PC-3 (cell line): Measurements from ENCODE around the gene STARD3.

Experiments
- EZH2 ChIP-seq: fragments of 300-600 bp; sonication (generic); IDR thresholded peaks from one replicate; pipeline ENCODE4 v1.6.1; 2017; ENCODE audit warnings: antibody characterized with exemption, mild to moderate bottlenecking, low read length; ENCODE audit not compliant: unreplicated experiment
- EZH2phosphoT487 ChIP-seq: fragments of 300-600 bp; sonication (generic); IDR thresholded peaks from 2 replicates; pipeline ENCODE4 v1.6.1; 2018; ENCODE audit warnings: mild to moderate bottlenecking, antibody characterized with exemption, low read length, borderline replicate concordance
- TF ChIP-seq, protein P1 (sequence below): fragments of 300-600 bp; sonication (generic); conservative IDR thresholded peaks from 2 replicates; pipeline ENCODE4 v1.5.1; 2017; ENCODE audit warnings: antibody characterized with exemption, low read depth, mild to moderate bottlenecking, low read length

DNA sequence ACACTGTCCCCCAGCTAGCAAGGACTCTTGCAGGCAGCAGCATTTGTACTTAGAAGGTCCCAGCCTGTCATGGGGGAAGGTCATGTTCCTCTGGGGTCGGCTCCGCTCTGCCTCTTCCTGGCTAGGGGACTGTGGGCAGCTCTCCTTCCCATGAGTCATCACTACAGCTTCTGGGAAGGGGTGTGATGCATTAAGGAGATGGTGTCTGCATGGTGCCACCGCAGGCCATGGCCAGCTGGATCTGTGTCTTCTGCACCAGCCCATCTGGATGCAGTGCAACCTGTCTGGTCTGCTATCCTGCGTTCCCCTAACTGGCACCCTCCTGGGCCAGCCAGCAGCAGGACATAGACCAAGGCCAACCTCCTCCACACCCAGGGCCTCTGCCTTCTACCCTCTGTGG lies 6.3 kb downstream of the STARD3 start:
- TF ChIP-seq, protein P1, sequence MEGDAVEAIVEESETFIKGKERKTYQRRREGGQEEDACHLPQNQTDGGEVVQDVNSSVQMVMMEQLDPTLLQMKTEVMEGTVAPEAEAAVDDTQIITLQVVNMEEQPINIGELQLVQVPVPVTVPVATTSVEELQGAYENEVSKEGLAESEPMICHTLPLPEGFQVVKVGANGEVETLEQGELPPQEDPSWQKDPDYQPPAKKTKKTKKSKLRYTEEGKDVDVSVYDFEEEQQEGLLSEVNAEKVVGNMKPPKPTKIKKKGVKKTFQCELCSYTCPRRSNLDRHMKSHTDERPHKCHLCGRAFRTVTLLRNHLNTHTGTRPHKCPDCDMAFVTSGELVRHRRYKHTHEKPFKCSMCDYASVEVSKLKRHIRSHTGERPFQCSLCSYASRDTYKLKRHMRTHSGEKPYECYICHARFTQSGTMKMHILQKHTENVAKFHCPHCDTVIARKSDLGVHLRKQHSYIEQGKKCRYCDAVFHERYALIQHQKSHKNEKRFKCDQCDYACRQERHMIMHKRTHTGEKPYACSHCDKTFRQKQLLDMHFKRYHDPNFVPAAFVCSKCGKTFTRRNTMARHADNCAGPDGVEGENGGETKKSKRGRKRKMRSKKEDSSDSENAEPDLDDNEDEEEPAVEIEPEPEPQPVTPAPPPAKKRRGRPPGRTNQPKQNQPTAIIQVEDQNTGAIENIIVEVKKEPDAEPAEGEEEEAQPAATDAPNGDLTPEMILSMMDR, result no peak
- TF ChIP-seq EZH2, result no peak
- TF ChIP-seq EZH2phosphoT487, result no peak
